ENCODE data around the gene RASD1. TPM values are rescaled to one million over a fixed set of nuclear protein-coding genes. Genes with fewer than 3 reads are reported as not detected.
"Not testable (repeated sequence)": the region's sequence is repeated elsewhere in the genome, so short reads cannot be mapped to it uniquely, and the experiment has no call there.

Gene RASD1
- total and polyA plus RNA-seq, 8 donors, result 4.9 to 129 (median 14.7) TPM

DNA sequence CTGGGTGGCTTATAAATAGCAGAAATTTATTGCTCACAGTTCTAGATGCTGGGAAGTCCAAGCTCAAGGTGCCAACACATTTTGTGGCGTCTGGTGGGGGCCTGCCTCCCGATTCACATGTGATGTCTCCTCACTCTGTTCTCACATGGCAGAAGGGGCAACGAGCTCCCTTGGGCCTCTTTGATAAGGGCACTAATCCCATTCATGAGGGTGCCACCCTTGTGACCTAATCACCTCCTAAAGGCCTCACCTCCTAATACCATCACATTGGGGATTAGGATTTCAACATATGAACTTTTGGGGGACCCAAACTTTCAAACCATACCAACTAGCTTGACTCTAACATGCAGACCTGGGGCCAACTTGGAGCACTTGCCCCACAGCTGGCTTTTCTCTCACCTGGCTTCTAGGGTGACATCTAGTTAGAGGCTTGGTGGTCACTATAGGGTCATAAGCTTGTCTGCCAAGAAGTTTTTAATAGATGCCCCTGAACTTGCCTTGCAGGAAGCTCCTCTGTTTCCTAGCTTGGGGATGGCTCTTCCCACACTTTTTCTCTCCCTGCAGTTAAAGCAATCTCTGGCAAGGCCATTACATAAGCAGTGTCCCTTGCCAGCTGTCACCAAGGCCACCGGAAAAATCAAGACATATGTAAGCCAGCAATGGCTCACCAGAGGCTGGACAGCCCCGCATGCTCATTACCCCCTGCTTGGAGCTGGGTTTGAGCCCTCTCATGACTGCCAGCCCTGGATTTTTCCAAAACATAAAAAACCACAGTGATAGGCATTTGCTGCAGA is 27.8 kb downstream of the RASD1 start:
- Histone ChIP-seq H3K4me3 (no peak overlapping the region), H3K9me3 (no peaks in the 10 kb centered on the region), H3K4me1 (peaks cover 0 to 5% (median 0%) of the 10 kb centered on the region in 3 donors), H3K36me3 (no peaks in the 10 kb centered on the region), H3K27ac (peak overlapping the region; percentile 8 to 48 (median 29)), H3K27me3 (no peaks in the 10 kb centered on the region)
- WGBS, 2 donors, result 56 to 58% methylated on average over 5 of the region's 5 CpGs
- ATAC-seq (peak; percentile 84 to 98 (median 91)), FAIRE-seq (no peak), DNase-seq (peak in 4 of 6 donors; percentile 51 to 71 (median 61))
- intact Hi-C loops (cut with DNase I), result no loop called here
- TF ChIP-seq, protein P1, sequence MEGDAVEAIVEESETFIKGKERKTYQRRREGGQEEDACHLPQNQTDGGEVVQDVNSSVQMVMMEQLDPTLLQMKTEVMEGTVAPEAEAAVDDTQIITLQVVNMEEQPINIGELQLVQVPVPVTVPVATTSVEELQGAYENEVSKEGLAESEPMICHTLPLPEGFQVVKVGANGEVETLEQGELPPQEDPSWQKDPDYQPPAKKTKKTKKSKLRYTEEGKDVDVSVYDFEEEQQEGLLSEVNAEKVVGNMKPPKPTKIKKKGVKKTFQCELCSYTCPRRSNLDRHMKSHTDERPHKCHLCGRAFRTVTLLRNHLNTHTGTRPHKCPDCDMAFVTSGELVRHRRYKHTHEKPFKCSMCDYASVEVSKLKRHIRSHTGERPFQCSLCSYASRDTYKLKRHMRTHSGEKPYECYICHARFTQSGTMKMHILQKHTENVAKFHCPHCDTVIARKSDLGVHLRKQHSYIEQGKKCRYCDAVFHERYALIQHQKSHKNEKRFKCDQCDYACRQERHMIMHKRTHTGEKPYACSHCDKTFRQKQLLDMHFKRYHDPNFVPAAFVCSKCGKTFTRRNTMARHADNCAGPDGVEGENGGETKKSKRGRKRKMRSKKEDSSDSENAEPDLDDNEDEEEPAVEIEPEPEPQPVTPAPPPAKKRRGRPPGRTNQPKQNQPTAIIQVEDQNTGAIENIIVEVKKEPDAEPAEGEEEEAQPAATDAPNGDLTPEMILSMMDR (IDR thresholded peaks at IDR 0.05), result no peak

GRCh38 chr17:17467720-17468119 is 28.5 kb downstream of the RASD1 start:
- peak; percentile 37 to 60 (median 42) for ATAC-seq
- no peaks in the 10 kb centered on the region for H3K9me3 ChIP-seq
- no peak for DNase-seq
- H3K36me3 ChIP-seq, result no peaks in the 10 kb centered on the region
- peak overlapping the region in 3 of 4 donors; percentile 8 to 48 (median 48) for H3K27ac ChIP-seq
- H3K27me3 ChIP-seq, result no peaks in the 10 kb centered on the region
- no peak for FAIRE-seq
- WGBS, 2 donors, result 32 to 35% methylated on average over 5 of the region's 5 CpGs
- TF ChIP-seq, protein P1 (IDR thresholded peaks at IDR 0.05), result no peak
- intact Hi-C loops (cut with DNase I), result no loop called here
- no peak overlapping the region for H3K4me3 ChIP-seq
- peaks cover 0 to 5% (median 0%) of the 10 kb centered on the region in 3 donors for H3K4me1 ChIP-seq

DNA sequence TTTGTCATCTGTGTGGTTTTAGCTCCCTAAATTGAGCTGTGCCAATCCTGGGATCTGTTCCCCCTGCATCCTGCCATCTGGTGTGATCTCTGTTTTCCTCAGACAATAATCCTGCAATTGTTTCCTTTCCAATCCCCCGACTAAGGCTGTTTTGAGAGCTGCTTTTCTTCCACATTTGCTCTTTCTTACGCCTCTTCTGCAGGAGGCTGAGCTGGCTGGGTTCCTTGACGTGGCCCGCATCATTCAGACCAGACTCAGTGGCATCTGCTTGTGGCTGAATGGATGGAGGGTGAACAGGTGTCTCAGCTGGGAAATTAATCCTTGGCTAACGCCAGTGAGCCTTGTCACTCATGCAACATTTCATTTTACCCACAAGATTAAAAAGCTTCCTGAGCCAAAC is 29.2 kb downstream of the RASD1 start:
- Histone ChIP-seq H3K4me1 (peaks cover 0 to 5% (median 0%) of the 10 kb centered on the region in 3 donors), H3K27ac (no peak overlapping the region), H3K9me3 (no peaks in the 10 kb centered on the region), H3K4me3 (no peak overlapping the region), H3K36me3 (no peaks in the 10 kb centered on the region), H3K27me3 (no peaks in the 10 kb centered on the region)
- 83 to 84% methylated on average over 5 of the region's 5 CpGs for WGBS, 2 donors
- intact Hi-C loops (cut with DNase I), result no loop called here
- DNase-seq, result no peak
- FAIRE-seq, result no peak
- ATAC-seq, result no peak
- TF ChIP-seq, protein P1 (IDR thresholded peaks at IDR 0.05), result no peak

GRCh38 chr17:17466511-17466910 is 29.7 kb downstream of the RASD1 start:
- H3K4me1 ChIP-seq, result peaks cover 0 to 5% (median 0%) of the 10 kb centered on the region in 3 donors
- no peaks in the 10 kb centered on the region for H3K9me3 ChIP-seq
- H3K27me3 ChIP-seq, result no peaks in the 10 kb centered on the region
- no peak overlapping the region for H3K27ac ChIP-seq
- TF ChIP-seq, protein P1 (IDR thresholded peaks at IDR 0.05), result no peak
- H3K36me3 ChIP-seq, result no peaks in the 10 kb centered on the region
- ATAC-seq (no peak), DNase-seq (no peak), FAIRE-seq (no peak)
- intact Hi-C loops (cut with DNase I), result no loop called here
- 60 to 75% methylated on average over 5 of the region's 5 CpGs for WGBS, 2 donors
- no peak overlapping the region for H3K4me3 ChIP-seq

DNA sequence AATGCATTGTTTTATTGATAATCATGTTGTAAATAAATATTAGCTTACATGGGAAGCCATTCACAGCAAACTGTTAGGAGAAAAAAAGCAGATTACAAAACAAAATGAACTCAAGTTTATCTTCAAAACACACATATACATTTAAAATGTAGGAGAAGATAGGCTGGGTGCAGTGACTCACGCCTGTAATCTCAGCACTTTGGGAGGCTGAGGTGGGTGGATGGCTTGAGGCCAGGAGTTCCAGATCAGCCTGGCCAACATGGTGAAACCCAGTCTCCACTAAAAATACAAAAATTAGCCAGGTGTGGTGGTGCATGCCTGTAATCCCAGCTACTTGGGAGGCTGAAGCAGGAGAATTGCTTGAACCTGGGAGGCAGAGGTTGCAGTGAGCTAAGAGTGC is 30.3 kb downstream of the RASD1 start:
- H3K4me1 ChIP-seq; H3K27me3 ChIP-seq; DNase-seq; FAIRE-seq; H3K4me3 ChIP-seq; ATAC-seq; intact Hi-C loops (cut with DNase I); H3K9me3 ChIP-seq; H3K36me3 ChIP-seq; H3K27ac ChIP-seq: not testable (repeated sequence)
- WGBS, 2 donors, result 49 to 60% methylated on average over 1 of the region's 1 CpG
